Measurements from ENCODE around the gene ENOX2. TPM values are rescaled to one million over a fixed set of nuclear protein-coding genes. Genes with fewer than 3 reads are reported as not detected.

Gene ENOX2
- polyA plus RNA-seq, 1 donor (not counting 4 experiments of a cell fraction or from before 2014, with no cell fraction given), result 24.5 TPM

DNA sequence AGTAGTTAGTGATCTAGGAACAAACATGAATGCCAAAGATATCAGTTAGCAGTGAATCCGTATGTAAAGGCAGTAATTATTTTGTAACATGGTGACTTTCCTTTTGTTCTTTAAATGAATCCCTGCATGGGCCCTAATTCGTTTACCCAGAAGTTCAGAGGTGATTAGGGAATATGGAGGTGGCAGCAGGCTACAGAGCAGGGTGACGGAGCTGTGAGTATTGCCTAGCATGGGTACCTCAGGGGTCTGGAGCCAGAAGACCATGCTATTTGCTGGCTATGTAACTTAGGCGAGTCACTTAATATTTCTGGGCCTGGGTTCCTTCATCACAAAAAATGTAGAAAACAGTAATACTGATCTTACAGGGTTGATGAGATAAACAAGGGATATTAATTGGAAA is 184.9 kb downstream of the ENOX2 start:
- Histone ChIP-seq H3K27me3 (ENCODE audit: control insufficient read depth, extremely low read depth, insufficient read depth, low read length) (no peaks in the 10 kb centered on the region), H3K79me2 (ENCODE audit: control insufficient read depth, insufficient read depth, low read length) (no peaks in the 10 kb centered on the region), H3K4me3 (ENCODE audit: control insufficient read depth in 2 of 3, extremely low read depth in 1 of 3, insufficient read depth in 2 of 3, low read depth in 1 of 3, low read length in 3 of 3) (no peak overlapping the region), H2AFZ (ENCODE audit: control insufficient read depth, low read length) (no peak overlapping the region), H3K9ac (ENCODE audit: control insufficient read depth, extremely low read depth, insufficient read depth, low read length) (no peak overlapping the region), H4K20me1 (ENCODE audit: control insufficient read depth, extremely low read depth, insufficient read depth, low read length) (no peaks in the 10 kb centered on the region), H3K9me1 (ENCODE audit: control insufficient read depth, extremely low read depth, insufficient read depth, low read length) (no peaks in the 10 kb centered on the region), H3K9me3 (ENCODE audit: control insufficient read depth, low read depth, low read length) (no peaks in the 10 kb centered on the region), H3K4me1 (ENCODE audit: control insufficient read depth, extremely low read depth, insufficient read depth, low read length) (no peaks in the 10 kb centered on the region), H3K27ac (ENCODE audit: control insufficient read depth, insufficient read depth, low read length) (no peak overlapping the region), H3K36me3 (ENCODE audit: control insufficient read depth in 2 of 2, extremely low read depth in 1 of 2, insufficient read depth in 2 of 2, low read length in 2 of 2) (no peaks in the 10 kb centered on the region), H3K4me2 (ENCODE audit: control insufficient read depth, extremely low read depth, insufficient read depth, low read depth, low read length) (no peak overlapping the region)
- TF ChIP-seq, protein P1, sequence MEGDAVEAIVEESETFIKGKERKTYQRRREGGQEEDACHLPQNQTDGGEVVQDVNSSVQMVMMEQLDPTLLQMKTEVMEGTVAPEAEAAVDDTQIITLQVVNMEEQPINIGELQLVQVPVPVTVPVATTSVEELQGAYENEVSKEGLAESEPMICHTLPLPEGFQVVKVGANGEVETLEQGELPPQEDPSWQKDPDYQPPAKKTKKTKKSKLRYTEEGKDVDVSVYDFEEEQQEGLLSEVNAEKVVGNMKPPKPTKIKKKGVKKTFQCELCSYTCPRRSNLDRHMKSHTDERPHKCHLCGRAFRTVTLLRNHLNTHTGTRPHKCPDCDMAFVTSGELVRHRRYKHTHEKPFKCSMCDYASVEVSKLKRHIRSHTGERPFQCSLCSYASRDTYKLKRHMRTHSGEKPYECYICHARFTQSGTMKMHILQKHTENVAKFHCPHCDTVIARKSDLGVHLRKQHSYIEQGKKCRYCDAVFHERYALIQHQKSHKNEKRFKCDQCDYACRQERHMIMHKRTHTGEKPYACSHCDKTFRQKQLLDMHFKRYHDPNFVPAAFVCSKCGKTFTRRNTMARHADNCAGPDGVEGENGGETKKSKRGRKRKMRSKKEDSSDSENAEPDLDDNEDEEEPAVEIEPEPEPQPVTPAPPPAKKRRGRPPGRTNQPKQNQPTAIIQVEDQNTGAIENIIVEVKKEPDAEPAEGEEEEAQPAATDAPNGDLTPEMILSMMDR (optimal IDR thresholded peaks at IDR 0.05 in 1 of 3, IDR thresholded peaks at IDR 0.05 in 1 of 3, conservative IDR thresholded peaks at IDR 0.05 in 1 of 3; ENCODE audit: extremely low read depth in 1 of 3, insufficient read depth in 2 of 3, low read length in 3 of 3), result no peak
- no peak for TF ChIP-seq EZH2 (IDR thresholded peaks at IDR 0.05; ENCODE audit: low read length)
- dilution Hi-C loops (cut with MboI; ENCODE audit: extremely low pct_ligation_motif_present, low sequenced_read_pairs), result no loop called here
- FAIRE-seq (no peak), DNase-seq (ENCODE audit: low read depth, low spot score) (no peak)

DNA sequence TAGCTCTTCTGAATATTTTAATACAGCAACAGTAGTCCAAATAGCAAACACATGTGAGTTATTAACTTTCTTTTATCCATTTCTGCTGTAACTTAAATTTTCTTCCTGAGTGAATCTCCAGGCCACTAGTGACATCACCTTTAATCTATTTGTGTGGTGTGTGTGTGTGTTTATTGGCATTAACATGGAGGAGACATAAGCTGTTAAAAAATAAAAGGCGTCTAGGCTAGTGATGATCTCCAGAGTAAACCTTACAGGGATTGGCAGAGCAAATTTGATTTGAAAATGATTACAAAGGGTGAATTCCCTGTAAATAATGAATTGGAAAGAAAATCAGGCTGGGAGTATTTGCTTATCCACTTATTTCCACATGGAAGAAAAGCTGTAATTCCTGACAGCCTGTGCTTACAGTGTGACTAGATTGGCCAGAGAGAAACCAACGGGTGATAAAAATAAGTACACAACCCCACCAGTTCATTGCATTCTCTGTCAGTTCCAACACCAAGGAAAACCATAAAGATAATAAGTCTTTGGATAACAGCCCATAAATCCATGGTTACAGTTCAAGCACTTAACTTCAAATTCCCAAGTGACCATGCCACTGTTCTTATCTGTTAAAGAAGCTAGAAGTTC is 186.1 kb downstream of the ENOX2 start:
- dilution Hi-C loops (cut with MboI; ENCODE audit: extremely low pct_ligation_motif_present, low sequenced_read_pairs), result no loop called here
- H3K9ac ChIP-seq (ENCODE audit: control insufficient read depth, extremely low read depth, insufficient read depth, low read length), result no peak overlapping the region
- H3K4me1 ChIP-seq (ENCODE audit: control insufficient read depth, extremely low read depth, insufficient read depth, low read length), result no peaks in the 10 kb centered on the region
- no peak for FAIRE-seq
- H3K27ac ChIP-seq (ENCODE audit: control insufficient read depth, insufficient read depth, low read length), result no peak overlapping the region
- H3K36me3 ChIP-seq (ENCODE audit: control insufficient read depth in 2 of 2, extremely low read depth in 1 of 2, insufficient read depth in 2 of 2, low read length in 2 of 2), result no peaks in the 10 kb centered on the region
- TF ChIP-seq, protein P1 (optimal IDR thresholded peaks at IDR 0.05 in 1 of 3, IDR thresholded peaks at IDR 0.05 in 1 of 3, conservative IDR thresholded peaks at IDR 0.05 in 1 of 3; ENCODE audit: extremely low read depth in 1 of 3, insufficient read depth in 2 of 3, low read length in 3 of 3), result no peak
- TF ChIP-seq EZH2 (IDR thresholded peaks at IDR 0.05; ENCODE audit: low read length), result no peak
- H3K4me2 ChIP-seq (ENCODE audit: control insufficient read depth, extremely low read depth, insufficient read depth, low read depth, low read length), result no peak overlapping the region
- no peak for DNase-seq (ENCODE audit: low read depth, low spot score)
- H2AFZ ChIP-seq (ENCODE audit: control insufficient read depth, low read length), result no peak overlapping the region
- no peaks in the 10 kb centered on the region for H3K79me2 ChIP-seq (ENCODE audit: control insufficient read depth, insufficient read depth, low read length)
- no peaks in the 10 kb centered on the region for H4K20me1 ChIP-seq (ENCODE audit: control insufficient read depth, extremely low read depth, insufficient read depth, low read length)
- no peaks in the 10 kb centered on the region for H3K9me1 ChIP-seq (ENCODE audit: control insufficient read depth, extremely low read depth, insufficient read depth, low read length)
- no peaks in the 10 kb centered on the region for H3K27me3 ChIP-seq (ENCODE audit: control insufficient read depth, extremely low read depth, insufficient read depth, low read length)
- no peaks in the 10 kb centered on the region for H3K9me3 ChIP-seq (ENCODE audit: control insufficient read depth, low read depth, low read length)
- H3K4me3 ChIP-seq (ENCODE audit: control insufficient read depth in 2 of 3, extremely low read depth in 1 of 3, insufficient read depth in 2 of 3, low read depth in 1 of 3, low read length in 3 of 3), result no peak overlapping the region
